GM23248 (cell line): Measurements from ENCODE around the gene LAMA3. TPM values are rescaled to one million over a fixed set of nuclear protein-coding genes. Genes with fewer than 3 reads are reported as not detected.

Experiments used
- DNase-seq: peaks from one replicate; pipeline ENCODE4 v3.0.0-alpha.2; 2015
- H2AFZ ChIP-seq: fragments of 200-600 bp; sonication (generic); 2 replicates; pipeline ENCODE4 v1.6.1; 2016; ENCODE audit warnings: antibody characterized with exemption
- H3F3A ChIP-seq: fragments of 200-600 bp; sonication (generic); 2 replicates; pipeline ENCODE4 v1.6.1; 2016; ENCODE audit warnings: mild to moderate bottlenecking, antibody characterized with exemption, mixed run types; ENCODE audit not compliant: insufficient read depth
- H3K27ac ChIP-seq: fragments of 200-600 bp; sonication (generic); 2 replicates; pipeline ENCODE4 v1.5.1; 2016; ENCODE audit warnings: mild to moderate bottlenecking
- H3K27me3 ChIP-seq: fragments of 200-600 bp; sonication (generic); replicated peaks from 2 replicates; pipeline ENCODE4 v1.6.1; 2016; ENCODE audit warnings: mild to moderate bottlenecking; ENCODE audit not compliant: insufficient read depth
- H3K36me3 ChIP-seq: fragments of 200-600 bp; sonication (generic); 2 replicates; pipeline ENCODE4 v1.6.1; 2016; ENCODE audit warnings: low read depth, mild to moderate bottlenecking
- H3K4me1 ChIP-seq: fragments of 200-600 bp; sonication (generic); 2 replicates; pipeline ENCODE4 v1.6.1; 2016; ENCODE audit warnings: mild to moderate bottlenecking; ENCODE audit not compliant: insufficient read depth
- H3K4me2 ChIP-seq: fragments of 200-600 bp; sonication (generic); one replicate; pipeline ENCODE4 v1.6.1; 2016; ENCODE audit warnings: mild to moderate bottlenecking; ENCODE audit not compliant: unreplicated experiment
- H3K4me3 ChIP-seq: fragments of 200-600 bp; sonication (generic); 2 replicates; pipeline ENCODE4 v1.5.1; 2016; ENCODE audit warnings: mild to moderate bottlenecking
- H3K79me2 ChIP-seq: fragments of 200-600 bp; sonication (generic); 2 replicates; pipeline ENCODE4 v1.6.1; 2016; ENCODE audit warnings: mild to moderate bottlenecking; ENCODE audit not compliant: insufficient read depth
- H3K9ac ChIP-seq: fragments of 200-600 bp; sonication (generic); 2 replicates; pipeline ENCODE4 v1.6.1; 2016; ENCODE audit warnings: mild to moderate bottlenecking
- H3K9me2 ChIP-seq: fragments of 200-600 bp; sonication (generic); 2 replicates; pipeline ENCODE4 v1.6.1; 2016; ENCODE audit warnings: mixed run types, mild to moderate bottlenecking, moderate library complexity; ENCODE audit not compliant: insufficient read depth
- H3K9me3 ChIP-seq: fragments of 200-600 bp; sonication (generic); one replicate; pipeline ENCODE4 v1.6.1; 2017; ENCODE audit warnings: low read depth
- H4K20me1 ChIP-seq: fragments of 200-600 bp; sonication (generic); 2 replicates; pipeline ENCODE4 v1.6.0; 2016; ENCODE audit not compliant: insufficient read depth
- EZH2 ChIP-seq: fragments of 200-600 bp; sonication (generic); IDR thresholded peaks from 2 replicates; pipeline ENCODE4 v1.6.1; 2018; ENCODE audit warnings: antibody characterized with exemption, mild to moderate bottlenecking; ENCODE audit not compliant: insufficient read depth, poor library complexity, severe bottlenecking
- EZH2phosphoT487 ChIP-seq: fragments of 200-600 bp; sonication (generic); IDR thresholded peaks from 2 replicates; pipeline ENCODE4 v1.6.1; 2018; ENCODE audit warnings: antibody characterized with exemption, moderate library complexity, mild to moderate bottlenecking, low read depth; ENCODE audit not compliant: insufficient read depth
- WGBS, 2 experiments: methylation state at CpG; one replicate each; pipeline ENCODE4 v1.1.6; 2015 to 2017; ENCODE audit warnings: low lambda C conversion rate in 2 of 2, low coverage in 1 of 2; ENCODE audit errors: missing lambda C conversion rate in 2 of 2; 5-methylcytosine and 5-hydroxymethylcytosine counted together
- in situ Hi-C: fragments of 300-500 bp; cut with MboI; formaldehyde crosslinking; loops from 2 replicates; pipeline ENCODE4 v1.15.0; 2020
- polyA plus RNA-seq: library from polyadenylated mRNA; unstranded; fragments of >200 nt; fragmentation: Nextera tagmentation; extraction: Ambion mirVana; gene quantifications from 2 replicates; pipeline ENCODE4 v1.2.1, GENCODE V29; 2016
- total RNA-seq: library from RNA; depleted of rRNA; stranded (reverse); fragments of >200 nt; shearing (Covaris generic); gene quantifications from 2 replicates; pipeline ENCODE4 v1.2.3, GENCODE V29; 2014

LAMA3 gene
- total and polyA plus RNA-seq, 2 experiments from 2014 or later: 0.93 to 1.9 TPM

DNA sequence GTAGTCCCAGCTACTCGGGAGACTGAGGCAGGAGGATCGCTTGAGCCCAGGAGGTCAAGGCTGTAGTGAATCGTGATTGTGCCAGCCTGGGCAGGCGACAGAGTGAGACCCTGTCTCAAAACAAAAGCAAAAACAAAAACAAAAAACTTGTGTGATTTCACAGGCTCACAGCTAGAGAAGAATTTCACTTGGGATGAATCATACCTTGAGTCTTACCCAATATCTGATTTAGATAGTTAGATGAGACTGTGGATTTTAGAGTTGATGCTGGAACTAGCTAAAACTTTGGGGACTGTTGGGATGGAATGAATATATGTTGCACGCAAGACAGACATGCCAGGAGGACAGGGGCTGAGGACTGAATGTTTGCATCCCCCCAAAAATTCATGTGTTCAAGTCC, 31.0 kb upstream of the LAMA3 start:
- no peaks in the 10 kb centered on the region for H4K20me1 ChIP-seq
- no peaks in the 10 kb centered on the region for H3K27me3 ChIP-seq
- TF ChIP-seq EZH2phosphoT487: no peak
- TF ChIP-seq EZH2: no peak
- peak; percentile 72 for DNase-seq
- H3K27ac ChIP-seq: no peak overlapping the region
- no peaks in the 10 kb centered on the region for H3K36me3 ChIP-seq
- no peaks in the 10 kb centered on the region for H3K79me2 ChIP-seq
- H3K4me2 ChIP-seq: no peak overlapping the region
- no peak overlapping the region for H3K9ac ChIP-seq
- no peaks in the 10 kb centered on the region for H3F3A ChIP-seq
- 66 to 71% methylated on average over 5 of the region's 5 CpGs for WGBS, 2 experiments
- in situ Hi-C loops: no loop called here
- no peaks in the 10 kb centered on the region for H3K9me3 ChIP-seq
- no peak overlapping the region for H2AFZ ChIP-seq
- peaks cover 18% of the 10 kb centered on the region for H3K4me1 ChIP-seq
- H3K4me3 ChIP-seq: no peak overlapping the region
- no peaks in the 10 kb centered on the region for H3K9me2 ChIP-seq

DNA sequence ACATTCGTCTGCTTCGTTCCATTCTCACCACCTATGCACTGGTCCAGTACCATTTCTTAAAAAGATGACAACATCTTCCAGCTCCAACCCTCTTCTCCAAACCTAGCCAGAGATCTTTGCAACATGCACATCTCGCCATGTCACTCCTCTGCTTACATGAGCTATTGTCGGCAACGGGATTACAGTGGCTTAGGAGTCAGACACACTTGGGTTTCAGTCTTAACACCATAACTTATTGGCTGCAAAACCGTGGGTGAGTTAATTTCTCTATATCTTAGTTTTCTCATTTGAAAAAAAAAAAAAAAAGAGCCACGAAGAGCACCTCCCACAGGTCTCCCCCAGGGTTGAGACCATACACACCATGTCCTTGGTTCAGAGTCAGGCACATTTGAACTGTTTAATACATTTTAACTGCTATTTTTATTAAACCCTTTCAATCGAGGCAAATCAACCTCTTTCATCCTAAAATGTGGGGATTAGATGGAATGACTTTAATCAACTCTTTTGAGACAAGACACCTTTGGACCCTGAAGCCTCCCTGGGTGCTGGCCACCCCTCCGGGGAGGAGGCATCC, 27.4 kb upstream of the LAMA3 start:
- Histone ChIP-seq H3K79me2 (no peaks in the 10 kb centered on the region), H3K36me3 (no peaks in the 10 kb centered on the region), H3K4me2 (peak overlapping the region; percentile 79), H3K27me3 (no peaks in the 10 kb centered on the region), H2AFZ (peak overlapping the region; percentile 65), H3K27ac (no peak overlapping the region), H3K4me1 (peaks cover 18% of the 10 kb centered on the region), H3K9me3 (no peaks in the 10 kb centered on the region), H3K9me2 (no peaks in the 10 kb centered on the region), H3K9ac (peak overlapping the region; percentile 67), H3F3A (no peaks in the 10 kb centered on the region), H4K20me1 (no peaks in the 10 kb centered on the region), H3K4me3 (peak overlapping the region; percentile 76)
- WGBS, 2 experiments: 68 to 70% methylated on average over 9 of the region's 9 CpGs
- in situ Hi-C loops: no loop called here
- DNase-seq: no peak
- no peak for TF ChIP-seq EZH2phosphoT487
- TF ChIP-seq EZH2: no peak

DNA sequence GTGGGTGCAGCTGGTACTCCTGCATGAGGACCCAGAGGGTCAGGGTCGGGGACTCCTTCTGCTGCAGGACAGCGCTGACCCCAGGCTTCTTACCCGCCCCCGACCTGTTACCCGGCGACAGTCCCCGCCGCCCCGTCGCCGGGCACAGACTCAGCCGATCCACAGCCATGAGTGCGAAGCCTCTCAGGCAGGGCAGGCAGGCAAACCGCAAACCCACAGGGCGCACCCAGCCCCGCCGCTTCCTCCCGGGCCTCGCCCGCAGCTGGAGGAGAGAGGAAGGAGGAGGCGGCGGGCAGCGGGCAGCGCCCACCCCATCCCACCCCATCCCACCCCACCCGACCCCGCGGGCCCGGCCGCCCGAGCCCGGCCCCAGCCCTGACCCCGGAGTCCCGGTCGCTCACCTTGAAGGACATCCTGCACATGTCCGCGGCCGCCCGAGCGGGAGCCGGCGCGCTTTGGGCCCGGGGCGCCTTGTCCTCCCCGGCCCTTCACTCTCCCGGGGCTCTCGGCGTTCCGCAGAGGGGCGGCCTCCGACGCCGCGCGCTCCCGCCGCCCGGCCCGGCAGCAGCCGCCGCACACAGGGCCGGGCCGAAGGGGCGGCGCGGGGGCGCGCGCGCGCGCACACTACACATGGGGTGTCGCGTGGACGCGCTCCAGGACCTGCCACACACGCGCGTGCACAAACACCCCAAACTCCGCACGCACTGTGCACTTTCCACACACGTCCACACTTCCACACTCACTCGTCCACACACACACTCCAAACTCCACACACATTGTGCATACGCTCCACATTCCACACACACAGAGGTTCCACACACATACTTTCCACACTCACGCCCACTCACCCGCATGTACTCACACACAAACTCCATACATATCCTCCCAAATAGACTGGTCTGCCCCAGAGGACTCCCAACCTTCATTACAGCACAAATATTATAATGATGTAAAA, 26.7 kb upstream of the LAMA3 start, which contains the start of gene ANKRD29:
ANKRD29 (minus strand) TSS at position 603 of the 955 bp plus-strand sequence; CDS start at position 422, 181 bp downstream.
- no peaks in the 10 kb centered on the region for H3K9me3 ChIP-seq
- in situ Hi-C loops: no loop called here
- no peaks in the 10 kb centered on the region for H3K27me3 ChIP-seq
- peak within 1 kb of the TSS; percentile 83 for H3K4me2 ChIP-seq
- H3K27ac ChIP-seq: no peak within 1 kb of the TSS
- peak within 1 kb of the TSS; percentile 67 for H3K9ac ChIP-seq
- H2AFZ ChIP-seq: peak within 1 kb of the TSS; percentile 70
- no peaks in the 10 kb centered on the region for H3K9me2 ChIP-seq
- H3K4me3 ChIP-seq: peak within 1 kb of the TSS; percentile 76
- no peaks in the 10 kb centered on the region for H3K79me2 ChIP-seq
- 1 to 2% methylated on average over 55 to 81 of the region's 86 CpGs for WGBS, 2 experiments
- no peaks in the 10 kb centered on the region for H4K20me1 ChIP-seq
- H3F3A ChIP-seq: no peaks in the 10 kb centered on the region
- DNase-seq: peak; percentile 73
- no peak for TF ChIP-seq EZH2phosphoT487
- no peak for TF ChIP-seq EZH2
- peaks cover 18% of the 10 kb centered on the region for H3K4me1 ChIP-seq
- no peaks in the 10 kb centered on the region for H3K36me3 ChIP-seq

DNA sequence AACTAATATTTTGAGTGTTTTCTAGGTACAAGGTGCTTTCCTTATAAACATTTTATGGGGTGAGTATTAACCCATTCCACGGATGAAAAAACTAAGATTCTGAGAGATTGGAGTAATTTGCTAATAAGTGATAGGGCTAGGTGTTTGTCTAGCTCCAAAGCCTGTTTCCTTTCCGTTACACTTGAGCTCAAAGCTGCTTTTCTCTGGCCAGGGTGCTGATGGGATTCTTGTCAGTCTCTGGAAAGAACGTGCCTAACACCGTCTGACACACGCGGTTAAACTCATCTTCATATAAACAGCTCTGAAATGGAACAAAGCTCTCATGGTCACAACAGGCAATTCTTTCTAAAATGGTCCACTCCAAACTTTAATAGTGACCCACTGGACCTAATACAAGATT, 24.6 kb upstream of the LAMA3 start:
- DNase-seq: no peak

More for the DNA sequence above, 24.6 kb upstream of the LAMA3 start:
- 86% methylated on average over 6 of the region's 6 CpGs for WGBS, 2 experiments
- Histone ChIP-seq H3K4me1 (peaks cover 6% of the 10 kb centered on the region), H3K79me2 (no peaks in the 10 kb centered on the region), H3K27me3 (no peaks in the 10 kb centered on the region), H4K20me1 (no peaks in the 10 kb centered on the region), H3K4me2 (no peak overlapping the region), H3K9me2 (no peaks in the 10 kb centered on the region), H3F3A (no peaks in the 10 kb centered on the region), H2AFZ (no peak overlapping the region), H3K9ac (no peak overlapping the region), H3K9me3 (no peaks in the 10 kb centered on the region), H3K4me3 (no peak overlapping the region), H3K27ac (no peak overlapping the region), H3K36me3 (no peaks in the 10 kb centered on the region)
- in situ Hi-C loops: no loop called here
- no peak for TF ChIP-seq EZH2phosphoT487
- no peak for TF ChIP-seq EZH2
